ENCODE measurements around the gene CDH23.

Gene CDH23

DNA sequence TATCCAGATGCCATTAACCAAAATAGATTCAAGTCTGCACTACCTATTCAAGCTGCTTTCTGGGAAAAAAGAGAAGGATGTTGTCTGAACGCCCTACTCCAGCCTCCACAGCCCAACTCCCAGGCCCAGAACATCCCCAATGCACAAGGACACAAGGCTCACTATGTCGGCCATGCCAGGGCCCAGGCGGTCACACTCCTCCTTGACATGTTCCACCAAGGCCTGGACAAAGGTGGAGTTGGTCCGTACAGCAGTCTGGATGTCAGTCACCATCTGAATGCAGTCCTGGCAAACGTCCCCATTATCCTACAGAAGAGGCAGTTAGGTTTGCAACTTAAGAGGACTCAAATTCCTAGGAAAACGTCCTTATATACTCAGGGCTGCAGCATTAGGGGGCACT, 431.1 kb downstream of the CDH23 start:
- H3K27ac Mint-ChIP-seq = peak overlapping the region; percentile 25
- H3K9me3 Mint-ChIP-seq = no peaks in the 10 kb centered on the region
- peaks cover 10% of the 10 kb centered on the region for H3K4me1 Mint-ChIP-seq
- H3K36me3 Mint-ChIP-seq (ENCODE audit: low read depth) = peaks cover 67% of the 10 kb centered on the region
- H3K4me3 Mint-ChIP-seq = no peak overlapping the region
- no peaks in the 10 kb centered on the region for H3K27me3 Mint-ChIP-seq (ENCODE audit: low read depth, poor library complexity)
- TF ChIP-seq, protein P1, sequence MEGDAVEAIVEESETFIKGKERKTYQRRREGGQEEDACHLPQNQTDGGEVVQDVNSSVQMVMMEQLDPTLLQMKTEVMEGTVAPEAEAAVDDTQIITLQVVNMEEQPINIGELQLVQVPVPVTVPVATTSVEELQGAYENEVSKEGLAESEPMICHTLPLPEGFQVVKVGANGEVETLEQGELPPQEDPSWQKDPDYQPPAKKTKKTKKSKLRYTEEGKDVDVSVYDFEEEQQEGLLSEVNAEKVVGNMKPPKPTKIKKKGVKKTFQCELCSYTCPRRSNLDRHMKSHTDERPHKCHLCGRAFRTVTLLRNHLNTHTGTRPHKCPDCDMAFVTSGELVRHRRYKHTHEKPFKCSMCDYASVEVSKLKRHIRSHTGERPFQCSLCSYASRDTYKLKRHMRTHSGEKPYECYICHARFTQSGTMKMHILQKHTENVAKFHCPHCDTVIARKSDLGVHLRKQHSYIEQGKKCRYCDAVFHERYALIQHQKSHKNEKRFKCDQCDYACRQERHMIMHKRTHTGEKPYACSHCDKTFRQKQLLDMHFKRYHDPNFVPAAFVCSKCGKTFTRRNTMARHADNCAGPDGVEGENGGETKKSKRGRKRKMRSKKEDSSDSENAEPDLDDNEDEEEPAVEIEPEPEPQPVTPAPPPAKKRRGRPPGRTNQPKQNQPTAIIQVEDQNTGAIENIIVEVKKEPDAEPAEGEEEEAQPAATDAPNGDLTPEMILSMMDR (IDR thresholded peaks at IDR 0.05) = no peak
- DNase-seq = no peak

DNA sequence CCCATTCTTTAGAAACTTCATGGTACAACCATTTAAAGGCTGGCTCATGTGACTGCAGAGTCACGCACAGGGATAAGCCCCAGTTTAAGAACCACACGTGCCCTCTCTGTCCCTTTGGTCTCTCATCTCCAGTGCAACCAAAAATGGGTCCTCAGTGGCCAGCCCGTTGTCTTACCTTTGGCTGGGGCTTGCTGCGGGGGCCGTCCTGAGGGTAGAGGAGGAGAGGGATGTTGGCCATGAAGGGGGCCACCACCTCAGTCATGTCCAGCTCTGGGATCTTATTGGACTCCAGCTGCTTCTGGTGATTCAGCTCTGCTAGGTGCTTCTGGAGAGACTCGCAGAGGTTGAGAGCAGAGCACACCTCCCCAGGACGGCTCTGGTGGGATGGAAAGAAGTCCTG, 432.0 kb downstream of the CDH23 start:
- Mint-ChIP-seq H3K4me1 (peaks cover 10% of the 10 kb centered on the region), H3K27ac (no peak overlapping the region), H3K4me3 (no peak overlapping the region), H3K27me3 (ENCODE audit: low read depth, poor library complexity) (no peaks in the 10 kb centered on the region), H3K36me3 (ENCODE audit: low read depth) (peaks cover 67% of the 10 kb centered on the region), H3K9me3 (no peaks in the 10 kb centered on the region)
- no peak for DNase-seq
- TF ChIP-seq, protein P1 (IDR thresholded peaks at IDR 0.05) = no peak

DNA sequence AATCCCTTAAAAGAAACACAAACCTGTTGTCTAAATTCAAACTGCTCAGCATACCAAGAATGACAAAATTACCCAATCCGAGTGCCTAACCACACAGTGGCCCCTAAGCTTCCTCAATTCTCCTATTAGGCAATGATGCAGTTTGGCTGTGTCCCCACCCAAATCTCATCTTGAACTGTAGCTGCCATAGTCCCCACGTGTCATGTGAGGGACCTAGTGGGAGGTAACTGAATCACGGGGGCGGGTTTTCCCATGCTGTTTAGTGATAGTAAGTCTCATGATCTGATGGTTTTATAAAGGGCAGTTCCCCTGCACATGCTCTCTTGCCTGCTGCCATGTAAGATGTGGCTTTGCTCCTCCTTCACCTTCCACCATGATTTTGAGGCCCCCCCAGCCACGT, 432.5 kb downstream of the CDH23 start:
- Mint-ChIP-seq H3K36me3 (ENCODE audit: low read depth) (peaks cover 70% of the 10 kb centered on the region), H3K4me3 (no peak overlapping the region), H3K9me3 (no peaks in the 10 kb centered on the region), H3K27me3 (ENCODE audit: low read depth, poor library complexity) (no peaks in the 10 kb centered on the region), H3K4me1 (peaks cover 10% of the 10 kb centered on the region), H3K27ac (peak overlapping the region; percentile 78)
- no peak for DNase-seq
- TF ChIP-seq, protein P1 (IDR thresholded peaks at IDR 0.05) = no peak

DNA sequence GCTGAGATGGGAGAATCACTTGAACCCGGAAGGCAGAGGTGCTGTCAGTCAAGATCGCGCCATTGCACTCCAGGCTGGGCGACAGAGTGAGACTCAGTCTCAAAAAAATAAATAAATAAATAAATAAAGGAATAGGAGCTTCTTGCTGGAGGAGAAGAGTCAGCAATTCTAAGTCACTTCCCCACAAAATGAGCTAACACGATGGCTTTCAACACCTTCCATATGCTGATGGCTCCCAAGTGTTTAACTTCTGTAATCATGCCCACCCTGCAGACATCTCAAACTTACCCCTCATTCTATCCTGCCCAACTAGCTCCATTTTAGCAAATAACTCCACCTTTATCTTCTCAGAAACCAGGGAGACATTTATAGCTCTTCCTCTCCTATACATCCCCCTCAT, 433.2 kb downstream of the CDH23 start:
- Mint-ChIP-seq H3K27me3 (ENCODE audit: low read depth, poor library complexity) (no peaks in the 10 kb centered on the region), H3K4me3 (no peak overlapping the region), H3K36me3 (ENCODE audit: low read depth) (peaks cover 74% of the 10 kb centered on the region), H3K27ac (no peak overlapping the region), H3K9me3 (no peaks in the 10 kb centered on the region), H3K4me1 (peaks cover 14% of the 10 kb centered on the region)
- DNase-seq = no peak
- TF ChIP-seq, protein P1 (IDR thresholded peaks at IDR 0.05) = no peak

DNA sequence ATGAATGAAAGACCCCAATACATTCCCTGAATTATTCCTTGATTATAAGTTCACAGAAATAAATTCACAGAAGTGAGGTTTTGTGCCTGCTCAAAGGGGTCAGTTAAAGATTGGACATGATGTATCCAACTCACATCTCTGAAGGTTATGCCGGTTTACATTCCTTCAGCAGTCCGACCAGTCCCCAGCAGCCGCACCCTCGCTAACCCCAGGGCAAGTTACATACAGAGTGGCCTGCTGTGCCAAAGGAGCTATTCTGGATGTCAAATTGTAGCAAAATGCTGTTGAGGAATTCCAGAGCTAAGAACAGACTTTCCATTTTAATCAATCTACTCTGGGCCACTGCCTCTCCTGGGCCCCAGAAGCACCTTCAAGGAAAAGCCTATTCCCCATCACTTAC, 434.0 kb downstream of the CDH23 start:
- Mint-ChIP-seq H3K9me3 (no peaks in the 10 kb centered on the region), H3K27me3 (ENCODE audit: low read depth, poor library complexity) (no peaks in the 10 kb centered on the region), H3K27ac (peak overlapping the region; percentile 51), H3K4me3 (no peak overlapping the region), H3K4me1 (peaks cover 12% of the 10 kb centered on the region), H3K36me3 (ENCODE audit: low read depth) (peaks cover 68% of the 10 kb centered on the region)
- TF ChIP-seq, protein P1 (IDR thresholded peaks at IDR 0.05) = no peak
- DNase-seq = no peak

DNA sequence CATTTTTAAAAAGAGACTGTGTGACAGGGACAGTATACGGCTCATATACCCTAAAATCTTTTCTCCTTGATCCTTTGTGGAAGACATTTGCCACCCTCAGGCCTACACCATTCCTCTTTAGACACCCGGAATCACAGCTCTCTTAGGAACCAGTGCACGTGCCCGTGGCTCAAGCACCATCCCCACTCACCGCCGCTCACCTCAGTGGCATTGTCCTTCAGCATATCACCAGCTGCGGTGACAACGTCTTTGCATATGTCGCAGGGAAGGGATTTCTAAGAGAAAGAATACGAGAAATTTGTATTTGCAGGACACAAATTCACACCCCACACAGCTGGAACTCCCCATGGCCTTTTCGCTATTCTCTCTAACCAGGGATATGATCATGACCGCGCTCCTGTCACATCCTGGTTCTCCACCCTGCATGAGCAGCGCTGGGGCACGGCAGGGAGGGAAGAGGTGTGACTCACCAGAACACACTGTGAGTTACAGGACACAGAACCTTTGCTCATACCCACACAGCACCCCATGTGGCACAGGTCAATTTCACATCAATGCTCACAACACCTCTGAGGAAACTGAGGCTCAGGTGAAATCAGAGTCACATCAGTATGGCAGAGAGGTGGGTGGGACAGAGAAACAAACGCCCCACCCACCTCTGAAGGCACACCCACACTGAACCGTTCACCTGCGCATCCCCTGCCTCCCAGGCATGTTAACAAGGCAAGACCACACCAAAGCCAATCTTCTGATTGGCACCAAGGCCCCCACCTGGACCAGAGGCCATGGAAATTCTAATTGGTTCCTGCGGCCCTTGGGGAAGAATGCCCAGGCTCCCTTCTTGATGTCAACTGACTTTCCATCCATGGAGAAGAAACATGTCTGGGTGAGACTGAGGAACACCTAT, 435.2 kb downstream of the CDH23 start:
- H3K9me3 Mint-ChIP-seq = no peaks in the 10 kb centered on the region
- DNase-seq = no peak
- TF ChIP-seq, protein P1 (IDR thresholded peaks at IDR 0.05) = no peak
- H3K27ac Mint-ChIP-seq = peak overlapping the region; percentile 40
- H3K4me3 Mint-ChIP-seq = no peak overlapping the region
- peaks cover 20% of the 10 kb centered on the region for H3K4me1 Mint-ChIP-seq
- peaks cover 57% of the 10 kb centered on the region for H3K36me3 Mint-ChIP-seq (ENCODE audit: low read depth)
- H3K27me3 Mint-ChIP-seq (ENCODE audit: low read depth, poor library complexity) = no peaks in the 10 kb centered on the region
